ENCODE measurements around the gene COG1. TPM values are rescaled to one million over a fixed set of nuclear protein-coding genes. Genes with fewer than 3 reads are reported as not detected.

COG1 gene
- total RNA-seq, 1 donor from 2014 or later = 37.0 TPM

- H3K36me3 ChIP-seq = peaks cover 91% of the 10 kb centered on the region
- no peaks in the 10 kb centered on the region for H3K9me3 ChIP-seq
- intact Hi-C loops (cut with DNase I) = no loop called here
- H3K4me1 ChIP-seq = peaks cover 12% of the 10 kb centered on the region
- no peak for ATAC-seq
- no peaks in the 10 kb centered on the region for H3K27me3 ChIP-seq
- no peak for TF ChIP-seq CTCF (IDR thresholded peaks at IDR 0.05)
- H3K27ac ChIP-seq = no peak overlapping the region
- H3K4me3 ChIP-seq = no peak overlapping the region
- DNase-seq = no peak
Measured at GRCh38 chr17:73200476-73200875, 7.6 kb downstream of the COG1 start.

GRCh38 chr17:73201215-73202069, 8.6 kb downstream of the COG1 start:
- H3K27ac ChIP-seq = no peak overlapping the region
- no peak for ATAC-seq

GRCh38 chr17:73203135-73203787, 10.4 kb downstream of the COG1 start:
- Histone ChIP-seq H3K27ac (peak overlapping the region; percentile 11), H3K27me3 (no peaks in the 10 kb centered on the region), H3K36me3 (peaks cover 100% of the 10 kb centered on the region), H3K4me1 (peaks cover 12% of the 10 kb centered on the region), H3K4me3 (no peak overlapping the region), H3K9me3 (no peaks in the 10 kb centered on the region)
- no peak for DNase-seq
- no peak for TF ChIP-seq CTCF (IDR thresholded peaks at IDR 0.05)
- ATAC-seq = peak; percentile 54
- intact Hi-C loops (cut with DNase I) = no loop called here

More at GRCh38 chr17:73201215-73202069, 8.6 kb downstream of the COG1 start:
- DNase-seq = no peak
- Histone ChIP-seq H3K27me3 (no peaks in the 10 kb centered on the region), H3K9me3 (no peaks in the 10 kb centered on the region), H3K4me1 (peaks cover 12% of the 10 kb centered on the region), H3K36me3 (peaks cover 100% of the 10 kb centered on the region), H3K4me3 (no peak overlapping the region)
- TF ChIP-seq CTCF (IDR thresholded peaks at IDR 0.05) = no peak
- intact Hi-C loops (cut with DNase I) = no loop called here

- Histone ChIP-seq H3K27me3 (no peaks in the 10 kb centered on the region), H3K9me3 (no peaks in the 10 kb centered on the region), H3K4me3 (no peak overlapping the region), H3K36me3 (peaks cover 100% of the 10 kb centered on the region), H3K27ac (no peak overlapping the region), H3K4me1 (peaks cover 12% of the 10 kb centered on the region)
- no peak for TF ChIP-seq CTCF (IDR thresholded peaks at IDR 0.05)
- intact Hi-C loops (cut with DNase I) = no loop called here
- ATAC-seq (no peak), DNase-seq (no peak)
Measured at GRCh38 chr17:73203788-73204479, 11.1 kb downstream of the COG1 start.

GRCh38 chr17:73205459-73205961, 12.7 kb downstream of the COG1 start:
- Histone ChIP-seq H3K36me3 (peaks cover 96% of the 10 kb centered on the region), H3K27ac (no peak overlapping the region), H3K4me3 (no peak overlapping the region), H3K9me3 (no peaks in the 10 kb centered on the region), H3K27me3 (no peaks in the 10 kb centered on the region), H3K4me1 (peaks cover 12% of the 10 kb centered on the region)
- DNase-seq = no peak
- intact Hi-C loops (cut with DNase I) = no loop called here
- no peak for TF ChIP-seq CTCF (IDR thresholded peaks at IDR 0.05)
- no peak for ATAC-seq
